Neural cell (in vitro differentiated cells): ENCODE data around the gene EXD3. TPM values are rescaled to one million over a fixed set of nuclear protein-coding genes. Genes with fewer than 3 reads are reported as not detected.
"Not testable (repeated sequence)": the region's sequence is repeated elsewhere in the genome, so short reads cannot be mapped to it uniquely, and the experiment has no call there.

Source experiments
- H2AFZ ChIP-seq: fragments of 200-600, 300-800 bp; sonication (generic), shearing (Covaris generic); 2 replicates; pipeline ENCODE4 v1.6.0; 2014; ENCODE audit warnings: low read depth, mild to moderate bottlenecking, antibody characterized with exemption, low read length, moderate library complexity
- H3F3A ChIP-seq: fragments of 200-600 bp; shearing (Covaris generic); 2 replicates; pipeline ENCODE4 v1.6.1; 2016; ENCODE audit warnings: mild to moderate bottlenecking, moderate library complexity, mixed read lengths, antibody characterized with exemption, low read length; ENCODE audit not compliant: insufficient read depth, poor library complexity, severe bottlenecking
- H3K27ac ChIP-seq: fragments of 200-600, 300-800 bp; sonication (generic), shearing (Covaris generic); 2 replicates; pipeline ENCODE4 v1.5.1; 2014; ENCODE audit warnings: mild to moderate bottlenecking, low read length, moderate library complexity
- H3K27me3 ChIP-seq: fragments of 300-800, 200-600 bp; sonication (generic), shearing (Covaris generic); 2 replicates; pipeline ENCODE4 v1.6.0; 2014; ENCODE audit warnings: mild to moderate bottlenecking, low read depth, low read length, moderate library complexity; ENCODE audit not compliant: insufficient read depth
- H3K36me3 ChIP-seq: fragments of 300-800, 200-600 bp; sonication (generic), shearing (Covaris generic); 2 replicates; pipeline ENCODE4 v1.5.1; 2014; ENCODE audit warnings: mild to moderate bottlenecking, antibody characterized with exemption, low read length, moderate library complexity; ENCODE audit not compliant: insufficient read depth
- H3K4me2 ChIP-seq: fragments of 300-800, 200-600 bp; sonication (generic), shearing (Covaris generic); 2 replicates; pipeline ENCODE4 v1.6.0; 2014; ENCODE audit warnings: mild to moderate bottlenecking, low read length
- H3K4me3 ChIP-seq: fragments of 300-800, 200-600 bp; sonication (generic), shearing (Covaris generic); 2 replicates; pipeline ENCODE4 v1.5.1; 2014; ENCODE audit warnings: mild to moderate bottlenecking, low read length, moderate library complexity
- H3K79me2 ChIP-seq: fragments of 200-600 bp; shearing (Covaris generic); replicated peaks from 2 replicates; pipeline ENCODE4 v1.6.0; 2014; ENCODE audit warnings: mild to moderate bottlenecking, low read length, moderate library complexity; ENCODE audit not compliant: insufficient read depth
- H3K9ac ChIP-seq: fragments of 300-800, 200-600 bp; sonication (generic), shearing (Covaris generic); 2 replicates; pipeline ENCODE4 v1.6.1; 2016; ENCODE audit warnings: mild to moderate bottlenecking, low read length, mixed read lengths
- H3K9me2 ChIP-seq: fragments of 200-600 bp; shearing (Covaris generic); 2 replicates; pipeline ENCODE4 v1.6.1; 2016; ENCODE audit warnings: mild to moderate bottlenecking, low read length, mixed read lengths; ENCODE audit not compliant: insufficient read depth
- H3K9me3 ChIP-seq: fragments of 200-600, 300-800 bp; sonication (generic), shearing (Covaris generic); 2 replicates; pipeline ENCODE4 v1.6.1; 2016; ENCODE audit warnings: mild to moderate bottlenecking, mixed run types, low read length, moderate library complexity, mixed read lengths
- H4K20me1 ChIP-seq: fragments of 200-600 bp; shearing (Covaris generic); 2 replicates; pipeline ENCODE4 v1.6.1; 2016; ENCODE audit warnings: mild to moderate bottlenecking, mixed run types; ENCODE audit not compliant: insufficient read depth
- EP300 ChIP-seq: fragments of 450-650 bp; conservative IDR thresholded peaks from 2 replicates; pipeline ENCODE4 v1.6.1; 2014; ENCODE audit warnings: antibody characterized with exemption, mild to moderate bottlenecking, moderate library complexity; ENCODE audit not compliant: poor library complexity, severe bottlenecking
- EZH2 ChIP-seq: fragments of 200-600, 300-800 bp; shearing (Covaris generic), sonication (generic); IDR thresholded peaks from 2 replicates; pipeline ENCODE4 v1.6.1; 2014; ENCODE audit warnings: antibody characterized with exemption, low read length, borderline replicate concordance, mild to moderate bottlenecking; ENCODE audit not compliant: insufficient read depth, poor library complexity, severe bottlenecking
- MXI1 ChIP-seq: fragments of 450-650 bp; conservative IDR thresholded peaks from 2 replicates; pipeline ENCODE4 v1.6.1; 2014; ENCODE audit warnings: antibody characterized with exemption, mild to moderate bottlenecking; ENCODE audit not compliant: poor library complexity, severe bottlenecking
- POLR2AphosphoS5 ChIP-seq: IDR thresholded peaks from 2 replicates; pipeline ENCODE4 v1.6.1; 2012
- RAD21 ChIP-seq: fragments of 450-650 bp; conservative IDR thresholded peaks from 2 replicates; pipeline ENCODE4 v1.6.1; 2014; ENCODE audit warnings: antibody characterized with exemption, mild to moderate bottlenecking, moderate library complexity
- SMC3 ChIP-seq: fragments of 450-650 bp; conservative IDR thresholded peaks from 2 replicates; pipeline ENCODE4 v1.6.1; 2014; ENCODE audit warnings: antibody characterized with exemption, mild to moderate bottlenecking, moderate library complexity; ENCODE audit not compliant: poor library complexity
- TAF1 ChIP-seq: IDR thresholded peaks from 2 replicates; pipeline ENCODE4 v1.6.1; 2012; ENCODE audit warnings: low read depth
- polyA plus RNA-seq: library from polyadenylated mRNA; depleted of rRNA; stranded (reverse); fragments of >200 nt; gene quantifications from 2 replicates; pipeline ENCODE4 v1.2.3, GENCODE V29; 2014
- TF ChIP-seq, protein P1 (sequence below): fragments of 450-650 bp; IDR thresholded peaks from 2 replicates; pipeline ENCODE4 v1.5.1; 2014; ENCODE audit warnings: antibody characterized with exemption, mild to moderate bottlenecking, moderate library complexity; ENCODE audit not compliant: poor library complexity, severe bottlenecking
- TF ChIP-seq, protein P2 (sequence below): IDR thresholded peaks from 2 replicates; pipeline ENCODE4 v1.6.1; 2012; ENCODE audit warnings: borderline replicate concordance

Gene EXD3
- polyA plus RNA-seq, 1 donor from 2014 or later, result 32.9 TPM

DNA sequence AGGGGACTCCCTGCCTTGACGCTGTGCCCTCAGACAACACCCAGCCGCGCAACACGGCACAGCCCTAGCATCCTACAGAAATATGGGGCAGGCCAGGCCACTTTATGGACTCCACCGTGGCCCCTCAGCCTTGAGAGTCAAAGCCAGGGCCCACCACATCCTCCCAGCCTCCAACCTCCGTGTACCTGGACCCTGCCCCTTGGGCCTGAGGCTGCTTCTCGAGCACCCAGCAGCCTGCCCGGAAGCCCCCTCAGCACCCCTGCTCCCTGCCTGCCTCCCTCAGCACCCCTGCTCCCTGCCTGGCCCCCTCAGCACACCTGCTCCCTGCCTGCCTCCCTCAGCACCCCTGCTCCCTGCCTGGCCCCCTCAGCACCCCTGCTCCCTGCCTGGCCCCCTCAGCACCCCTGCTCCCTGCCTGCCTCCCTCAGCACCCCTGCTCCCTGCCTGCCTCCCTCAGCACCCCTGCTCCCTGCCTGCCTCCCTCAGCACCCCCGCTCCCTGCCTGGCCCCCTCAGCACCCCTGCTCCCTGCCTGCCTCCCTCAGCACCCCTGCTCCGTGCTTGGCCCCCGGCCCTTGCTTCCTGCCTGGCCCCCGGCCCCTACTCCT, 36.4 kb downstream of the EXD3 start:
- not testable (repeated sequence) for H3K27me3 ChIP-seq, H3K9me3 ChIP-seq, H3K4me2 ChIP-seq, H3K27ac ChIP-seq, H2AFZ ChIP-seq, H3K9ac ChIP-seq, H4K20me1 ChIP-seq, H3K79me2 ChIP-seq, H3K4me3 ChIP-seq, H3F3A ChIP-seq, H3K36me3 ChIP-seq, H3K9me2 ChIP-seq

DNA sequence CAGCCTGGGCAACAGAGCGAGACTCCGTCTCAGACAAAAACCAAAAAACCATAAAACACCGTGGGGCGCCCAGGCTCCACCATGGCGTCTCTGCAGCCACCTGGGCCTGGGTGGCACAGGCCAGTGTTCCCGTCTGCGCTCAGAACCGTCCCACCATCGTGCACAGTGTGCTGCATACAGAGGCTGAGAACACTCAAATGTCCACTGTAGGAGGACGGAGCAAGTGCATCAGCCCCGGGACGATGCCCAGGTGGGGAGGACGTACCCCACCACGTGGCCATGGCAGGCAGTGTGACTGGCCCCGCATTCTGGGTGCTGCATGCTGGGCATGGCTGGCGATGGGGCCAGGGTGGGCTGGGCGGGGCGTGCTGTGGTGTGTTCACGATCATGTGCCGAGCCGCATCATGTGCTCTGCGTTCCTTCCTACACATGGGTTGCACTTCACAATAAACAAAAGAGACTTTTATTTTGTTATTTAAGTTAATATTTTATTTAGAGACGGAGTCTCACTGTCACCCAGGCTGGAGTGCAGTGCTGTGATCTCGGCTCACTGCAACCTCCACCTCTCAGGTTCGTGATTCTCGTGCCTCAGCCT, 37.8 kb downstream of the EXD3 start:
- Histone ChIP-seq H3K4me3 (no peak overlapping the region), H3K9me3 (no peaks in the 10 kb centered on the region), H3K27ac (no peak overlapping the region), H3K9me2 (no peaks in the 10 kb centered on the region), H3F3A (no peaks in the 10 kb centered on the region), H3K4me2 (no peak overlapping the region), H3K79me2 (no peaks in the 10 kb centered on the region), H2AFZ (no peak overlapping the region), H3K9ac (no peak overlapping the region), H4K20me1 (no peaks in the 10 kb centered on the region), H3K36me3 (no peaks in the 10 kb centered on the region), H3K27me3 (no peaks in the 10 kb centered on the region)
- no peak for TF ChIP-seq TAF1
- TF ChIP-seq, protein P1, sequence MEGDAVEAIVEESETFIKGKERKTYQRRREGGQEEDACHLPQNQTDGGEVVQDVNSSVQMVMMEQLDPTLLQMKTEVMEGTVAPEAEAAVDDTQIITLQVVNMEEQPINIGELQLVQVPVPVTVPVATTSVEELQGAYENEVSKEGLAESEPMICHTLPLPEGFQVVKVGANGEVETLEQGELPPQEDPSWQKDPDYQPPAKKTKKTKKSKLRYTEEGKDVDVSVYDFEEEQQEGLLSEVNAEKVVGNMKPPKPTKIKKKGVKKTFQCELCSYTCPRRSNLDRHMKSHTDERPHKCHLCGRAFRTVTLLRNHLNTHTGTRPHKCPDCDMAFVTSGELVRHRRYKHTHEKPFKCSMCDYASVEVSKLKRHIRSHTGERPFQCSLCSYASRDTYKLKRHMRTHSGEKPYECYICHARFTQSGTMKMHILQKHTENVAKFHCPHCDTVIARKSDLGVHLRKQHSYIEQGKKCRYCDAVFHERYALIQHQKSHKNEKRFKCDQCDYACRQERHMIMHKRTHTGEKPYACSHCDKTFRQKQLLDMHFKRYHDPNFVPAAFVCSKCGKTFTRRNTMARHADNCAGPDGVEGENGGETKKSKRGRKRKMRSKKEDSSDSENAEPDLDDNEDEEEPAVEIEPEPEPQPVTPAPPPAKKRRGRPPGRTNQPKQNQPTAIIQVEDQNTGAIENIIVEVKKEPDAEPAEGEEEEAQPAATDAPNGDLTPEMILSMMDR, result no peak
- no peak for TF ChIP-seq RAD21
- TF ChIP-seq MXI1, result no peak
- TF ChIP-seq, protein P2, sequence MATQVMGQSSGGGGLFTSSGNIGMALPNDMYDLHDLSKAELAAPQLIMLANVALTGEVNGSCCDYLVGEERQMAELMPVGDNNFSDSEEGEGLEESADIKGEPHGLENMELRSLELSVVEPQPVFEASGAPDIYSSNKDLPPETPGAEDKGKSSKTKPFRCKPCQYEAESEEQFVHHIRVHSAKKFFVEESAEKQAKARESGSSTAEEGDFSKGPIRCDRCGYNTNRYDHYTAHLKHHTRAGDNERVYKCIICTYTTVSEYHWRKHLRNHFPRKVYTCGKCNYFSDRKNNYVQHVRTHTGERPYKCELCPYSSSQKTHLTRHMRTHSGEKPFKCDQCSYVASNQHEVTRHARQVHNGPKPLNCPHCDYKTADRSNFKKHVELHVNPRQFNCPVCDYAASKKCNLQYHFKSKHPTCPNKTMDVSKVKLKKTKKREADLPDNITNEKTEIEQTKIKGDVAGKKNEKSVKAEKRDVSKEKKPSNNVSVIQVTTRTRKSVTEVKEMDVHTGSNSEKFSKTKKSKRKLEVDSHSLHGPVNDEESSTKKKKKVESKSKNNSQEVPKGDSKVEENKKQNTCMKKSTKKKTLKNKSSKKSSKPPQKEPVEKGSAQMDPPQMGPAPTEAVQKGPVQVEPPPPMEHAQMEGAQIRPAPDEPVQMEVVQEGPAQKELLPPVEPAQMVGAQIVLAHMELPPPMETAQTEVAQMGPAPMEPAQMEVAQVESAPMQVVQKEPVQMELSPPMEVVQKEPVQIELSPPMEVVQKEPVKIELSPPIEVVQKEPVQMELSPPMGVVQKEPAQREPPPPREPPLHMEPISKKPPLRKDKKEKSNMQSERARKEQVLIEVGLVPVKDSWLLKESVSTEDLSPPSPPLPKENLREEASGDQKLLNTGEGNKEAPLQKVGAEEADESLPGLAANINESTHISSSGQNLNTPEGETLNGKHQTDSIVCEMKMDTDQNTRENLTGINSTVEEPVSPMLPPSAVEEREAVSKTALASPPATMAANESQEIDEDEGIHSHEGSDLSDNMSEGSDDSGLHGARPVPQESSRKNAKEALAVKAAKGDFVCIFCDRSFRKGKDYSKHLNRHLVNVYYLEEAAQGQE, result no peak
- TF ChIP-seq POLR2AphosphoS5, result no peak
- no peak for TF ChIP-seq SMC3
- TF ChIP-seq EP300, result no peak
- TF ChIP-seq EZH2, result no peak
